Mesenteric fat pad (tissue), 1 donor: ENCODE measurements around the gene AUTS2. TPM values are rescaled to one million over a fixed set of nuclear protein-coding genes. Genes with fewer than 3 reads are reported as not detected.

Experiments used
- DNase-seq: peaks from one replicate; pipeline ENCODE4 v3.0.0-alpha.2; 2020; ENCODE audit warnings: low spot score
- long read RNA-seq: library from polyadenylated mRNA; unstranded; transcript quantifications from one replicate; pipeline ENCODE4 v2.0.0, GENCODE V29; 2020
- total RNA-seq: library from RNA; stranded (reverse); fragmentation: NEBNext Ultra II Directional; extraction: Animal tissue kit (Norgen Biotek cat#: 25700); gene quantifications from one replicate; pipeline ENCODE4 v1.2.1, GENCODE V29; 2021
- donor health status: DM: yes; HTN: yes; CAD: no.

AUTS2 gene
- total RNA-seq: 28.1 TPM
- long read RNA-seq, partial matches to known transcripts: 1 of 41 reads
- long read RNA-seq, other reads (novel, unspliced or antisense): 40 of 41 reads

DNA sequence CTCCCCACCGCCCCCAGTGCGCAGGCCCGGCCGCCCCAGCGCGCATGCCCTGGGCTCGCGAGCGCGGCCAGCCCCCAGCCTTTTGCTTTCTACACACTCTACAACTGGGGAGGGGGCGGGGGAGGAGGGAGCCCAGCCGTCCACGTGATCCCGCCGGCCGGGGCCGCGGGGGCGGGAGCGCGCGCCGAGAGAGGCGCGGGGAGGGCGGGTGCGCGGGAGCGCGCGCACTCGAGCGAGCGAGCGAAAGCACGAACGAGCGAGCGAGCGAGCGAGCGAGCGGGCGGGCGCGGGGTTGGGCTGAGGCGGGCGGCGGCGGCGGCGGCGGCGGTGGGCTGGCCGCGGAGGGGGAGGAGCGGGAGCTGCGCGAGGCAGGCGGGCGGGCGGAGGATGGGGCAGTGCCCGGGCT, at the start of gene AUTS2:
AUTS2 (plus strand) TSS at position 395 of the 406 bp plus-strand sequence. CDS start 1,179 bp downstream, outside the sequence.
- DNase-seq: peak; percentile 91

DNA sequence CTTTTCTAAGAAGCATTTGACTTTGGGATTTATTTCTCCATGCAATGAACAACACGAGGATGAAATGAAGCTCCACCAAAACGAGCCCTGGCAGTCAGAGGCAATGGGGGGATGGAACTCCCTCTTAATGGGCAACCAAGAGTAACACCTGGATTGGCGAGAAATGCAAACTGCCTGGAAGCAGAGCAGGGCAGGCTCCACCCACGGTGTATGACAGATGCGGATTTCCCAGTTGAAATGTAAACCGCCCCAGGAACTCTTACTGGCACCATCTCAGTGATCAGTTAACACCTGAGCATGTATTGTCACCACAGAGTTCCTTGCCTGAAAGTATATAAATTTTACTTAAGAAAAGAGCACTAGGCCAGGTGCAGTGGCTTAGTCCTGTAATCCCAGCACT, 47.3 kb upstream of the AUTS2 start:
- peak; percentile 76 for DNase-seq

DNA sequence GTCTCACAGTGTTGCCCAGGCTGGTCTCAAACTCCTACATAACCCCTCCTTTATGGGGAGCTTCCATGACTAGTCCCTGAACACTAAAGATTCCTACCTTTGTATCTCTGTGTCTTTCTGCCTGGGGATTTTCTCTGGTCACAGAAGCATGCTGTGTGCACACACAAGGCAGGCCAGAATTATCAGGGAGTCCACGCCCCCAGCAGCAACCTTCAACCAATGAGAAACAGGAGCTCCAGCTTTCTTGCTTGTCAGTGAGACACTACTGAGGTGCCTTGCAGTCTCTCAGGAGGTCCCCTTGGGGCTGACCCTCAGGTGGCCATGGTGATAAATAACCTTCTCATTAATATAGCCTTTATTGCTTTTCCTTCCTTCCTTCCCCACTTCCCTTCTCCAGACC, 45.1 kb upstream of the AUTS2 start:
- peak; percentile 35 for DNase-seq

DNA sequence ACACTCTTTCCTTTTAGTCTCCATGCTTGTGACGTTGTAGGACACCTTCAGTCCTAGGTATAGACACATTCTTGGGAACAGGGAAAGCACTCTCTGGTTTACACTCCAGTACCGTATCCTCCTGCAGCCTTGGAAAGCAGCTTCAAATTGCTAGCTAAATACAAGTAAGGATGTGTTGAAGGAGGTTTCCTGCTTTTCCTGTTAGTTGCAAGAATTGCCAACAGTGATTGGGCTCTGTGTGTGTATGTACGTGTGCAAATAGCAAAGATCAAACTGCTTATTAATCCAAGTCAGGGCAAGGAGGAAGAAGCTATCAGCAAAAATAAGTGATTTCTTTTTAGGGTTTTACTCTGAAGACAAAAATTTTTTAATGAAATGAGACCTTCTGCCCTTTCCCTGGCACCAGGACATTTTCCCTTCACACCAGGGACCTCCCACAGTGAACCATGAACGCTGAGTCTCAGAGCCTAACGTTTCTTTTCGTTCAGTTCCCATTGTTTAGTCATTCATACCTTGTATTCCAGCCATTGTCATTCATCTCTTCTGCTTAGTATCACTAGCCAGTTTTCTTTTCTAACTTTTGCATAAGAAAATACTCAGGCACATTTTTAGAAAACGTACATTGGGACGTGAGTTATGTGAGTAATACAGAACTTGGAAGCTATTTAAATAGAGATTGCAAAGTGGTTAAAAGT, 36.9 kb upstream of the AUTS2 start:
- DNase-seq: no peak

DNA sequence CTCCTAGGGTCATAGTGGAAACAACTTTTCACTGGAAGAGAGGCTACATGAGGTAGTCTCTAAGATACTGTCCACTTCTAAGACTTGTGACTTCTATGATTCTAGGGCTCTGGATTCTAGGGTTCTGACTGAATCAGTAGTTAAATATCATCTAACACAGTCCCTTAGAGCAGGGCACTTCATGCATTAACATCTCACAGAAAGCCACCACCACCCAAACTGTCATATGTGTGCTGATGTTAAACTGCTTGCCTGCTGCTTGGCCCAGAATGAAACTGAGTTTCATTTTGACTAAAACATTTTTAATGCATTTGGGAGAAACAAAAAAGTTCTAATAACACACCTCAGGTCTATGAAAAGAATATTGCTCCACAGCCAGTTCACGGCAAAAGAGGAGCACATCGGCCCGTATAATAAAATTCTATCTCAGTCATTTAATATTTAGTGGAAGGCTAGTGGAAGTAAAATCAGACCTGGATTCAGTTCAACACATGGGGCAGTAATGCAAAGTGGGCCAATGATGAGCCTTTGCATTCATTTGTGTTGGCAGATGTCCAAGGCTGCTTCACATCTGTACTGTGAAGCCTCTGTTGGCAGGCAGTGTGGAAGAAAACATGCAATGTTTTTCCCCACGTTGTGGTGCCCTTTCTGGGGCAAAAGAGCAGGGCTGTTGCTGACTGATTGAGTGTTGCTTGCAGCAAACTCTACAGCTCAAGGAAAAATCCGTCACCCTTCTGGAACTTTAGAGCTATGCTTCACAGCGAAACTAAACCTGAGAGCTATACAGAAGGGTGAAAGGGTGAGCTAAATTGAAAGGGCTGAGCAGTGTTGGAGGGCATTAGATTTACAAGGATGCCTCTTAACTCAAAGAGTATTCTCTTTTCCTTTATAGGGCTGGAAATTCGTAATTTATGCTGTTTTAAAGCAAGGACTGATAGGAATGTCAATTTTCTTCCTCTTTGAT, 33.5 kb upstream of the AUTS2 start:
- DNase-seq: no peak

DNA sequence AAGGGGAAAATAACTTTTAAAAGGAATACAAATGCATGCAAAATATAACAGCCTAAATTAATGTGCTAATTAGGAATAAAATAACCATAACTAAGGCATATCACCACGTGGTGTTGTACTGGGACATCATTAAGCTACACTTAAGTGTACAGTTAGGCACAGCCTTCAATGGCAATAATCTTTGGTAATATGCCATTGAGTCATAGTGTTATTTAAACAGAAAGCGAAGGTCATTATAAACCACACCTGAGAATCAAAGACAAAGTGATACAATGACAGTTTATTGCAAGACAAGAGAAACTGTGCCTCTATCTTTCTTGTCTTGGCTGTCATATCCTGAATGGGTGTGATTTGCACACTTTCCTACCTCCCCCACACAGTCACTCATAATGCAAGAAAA, 30.5 kb upstream of the AUTS2 start:
- no peak for DNase-seq

DNA sequence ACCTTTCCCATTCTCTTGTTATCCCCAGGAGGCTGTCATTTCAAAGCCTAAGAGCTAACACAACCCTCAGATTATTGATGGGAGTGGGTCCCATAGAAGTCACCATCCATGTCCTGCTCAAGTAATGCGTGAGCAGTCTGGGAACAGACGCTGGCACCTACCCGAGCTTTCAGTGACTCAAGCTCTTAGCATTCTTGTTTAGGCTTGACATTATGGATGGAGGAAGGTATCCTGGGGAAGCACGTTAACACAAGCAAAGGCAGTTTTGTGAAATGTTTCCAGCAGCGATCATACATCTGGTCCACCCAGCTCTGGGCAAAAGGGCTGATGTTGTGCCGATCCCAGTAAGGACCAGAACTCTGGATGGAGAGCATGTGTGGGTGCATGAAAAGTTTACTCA, 30.0 kb upstream of the AUTS2 start:
- DNase-seq: no peak

DNA sequence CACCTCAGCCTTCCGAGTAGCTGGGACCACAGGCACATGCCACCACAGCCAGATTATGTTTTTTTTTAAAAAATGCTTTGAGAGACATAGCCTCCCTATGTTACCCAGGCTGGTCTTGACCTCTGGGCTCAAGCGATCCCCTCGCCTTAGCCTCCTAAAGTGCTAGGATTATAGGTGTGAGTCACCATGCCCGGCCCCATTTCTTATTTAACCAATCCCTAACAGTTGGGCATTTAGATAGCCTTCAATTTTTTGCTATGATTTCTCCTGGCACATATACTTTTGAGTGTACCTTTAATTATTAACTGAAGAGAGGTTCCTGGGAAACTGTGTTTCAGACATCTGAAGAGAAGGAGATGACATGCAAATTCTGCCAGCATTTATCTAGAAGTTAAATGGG, 22.6 kb upstream of the AUTS2 start:
- no peak for DNase-seq

DNA sequence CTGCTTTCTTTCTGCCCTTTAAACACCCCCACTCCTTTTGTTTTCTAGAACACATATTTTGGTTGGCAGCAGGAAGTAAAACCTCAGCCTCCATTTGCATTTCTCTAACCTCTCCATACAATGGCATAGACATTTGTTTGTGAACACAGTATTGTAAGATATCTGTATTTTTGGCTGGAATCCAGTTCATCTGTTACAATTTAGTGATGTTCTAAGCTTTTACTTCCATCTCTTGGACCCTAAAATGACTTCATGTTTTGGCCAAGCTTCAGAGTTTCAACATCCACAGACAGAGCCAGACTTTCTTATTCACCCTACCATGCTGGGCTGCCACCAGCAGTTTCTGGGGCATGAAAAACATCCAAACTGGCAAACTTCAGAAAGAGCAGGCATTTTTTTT, 21.1 kb upstream of the AUTS2 start:
- DNase-seq: no peak

DNA sequence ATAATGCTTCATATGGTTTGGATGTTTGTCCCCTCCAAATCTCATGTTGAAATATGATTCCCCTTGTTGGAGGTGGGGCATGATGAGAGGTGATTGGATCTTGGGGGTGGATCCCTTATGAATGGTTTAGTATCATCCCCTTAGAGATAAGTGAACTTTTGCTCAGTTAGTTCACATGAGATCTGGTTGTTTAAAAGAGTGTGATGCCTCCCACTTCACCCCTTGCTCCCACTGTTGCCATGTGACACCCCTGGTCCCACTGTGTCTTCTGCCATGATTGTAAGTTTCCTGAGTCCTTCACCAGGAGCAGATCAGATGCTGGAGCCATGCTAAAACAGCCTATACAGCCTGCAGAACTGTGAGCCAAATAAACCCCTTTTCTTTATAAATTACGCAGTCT, 13.1 kb upstream of the AUTS2 start:
- no peak for DNase-seq

DNA sequence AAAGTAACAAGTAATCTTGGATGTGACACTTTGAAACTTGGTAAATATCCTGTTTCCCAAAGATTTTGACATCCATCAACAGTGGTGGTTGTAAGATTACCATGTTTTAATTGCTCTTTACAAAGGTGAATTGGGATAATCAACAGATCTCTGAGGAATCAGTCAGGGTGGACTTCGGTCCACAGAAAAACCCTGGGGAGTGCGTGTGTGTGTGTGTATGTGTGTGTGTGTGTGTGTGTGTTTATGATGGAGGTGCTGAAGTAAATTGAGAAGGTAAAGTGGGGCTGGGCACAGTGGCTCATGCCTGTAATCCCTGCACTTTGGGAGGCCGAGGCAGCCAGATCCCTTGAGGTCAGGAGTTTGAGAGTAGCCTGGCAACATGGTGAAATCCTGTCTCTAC, 12.0 kb upstream of the AUTS2 start:
- DNase-seq: no peak

DNA sequence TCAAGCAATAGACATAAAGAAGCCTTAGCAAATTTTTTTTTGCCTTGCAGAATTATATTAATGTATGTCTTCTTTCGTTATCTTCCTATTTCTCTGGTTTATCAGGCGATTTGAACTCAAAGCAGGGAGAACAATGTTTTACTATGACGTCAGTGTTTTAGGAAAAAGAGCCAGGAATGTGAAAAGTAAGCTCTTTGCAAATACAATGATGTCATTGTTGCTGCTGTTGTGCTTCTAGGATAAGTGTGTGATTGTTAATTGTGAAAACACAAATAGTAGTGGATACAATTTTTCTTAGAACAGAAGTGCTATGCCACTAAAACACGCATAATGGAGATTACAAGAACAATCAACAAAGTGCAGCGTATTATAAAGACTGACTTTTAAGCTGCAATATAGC, 9.5 kb upstream of the AUTS2 start:
- no peak for DNase-seq

DNA sequence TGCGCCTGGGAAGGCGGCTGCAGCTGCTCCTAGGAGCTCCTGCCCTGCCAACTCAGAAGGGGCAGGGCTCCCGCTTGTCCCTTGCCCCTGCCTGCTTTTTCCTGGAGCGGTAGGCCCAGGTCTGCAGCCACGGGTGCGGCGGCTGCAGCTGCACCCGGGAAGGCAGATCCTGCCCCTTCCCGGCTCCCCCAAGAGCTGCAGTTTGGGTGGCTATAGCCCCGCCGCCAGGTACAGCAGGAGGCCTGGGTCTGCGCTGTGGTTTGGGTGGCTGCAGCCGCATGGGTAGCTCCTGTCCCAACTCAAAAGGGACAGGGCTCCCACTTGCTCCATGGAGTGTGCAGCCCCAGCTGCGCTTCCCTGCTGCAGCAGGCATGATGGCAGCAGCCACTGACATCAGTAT, 6.5 kb upstream of the AUTS2 start:
- no peak for DNase-seq

DNA sequence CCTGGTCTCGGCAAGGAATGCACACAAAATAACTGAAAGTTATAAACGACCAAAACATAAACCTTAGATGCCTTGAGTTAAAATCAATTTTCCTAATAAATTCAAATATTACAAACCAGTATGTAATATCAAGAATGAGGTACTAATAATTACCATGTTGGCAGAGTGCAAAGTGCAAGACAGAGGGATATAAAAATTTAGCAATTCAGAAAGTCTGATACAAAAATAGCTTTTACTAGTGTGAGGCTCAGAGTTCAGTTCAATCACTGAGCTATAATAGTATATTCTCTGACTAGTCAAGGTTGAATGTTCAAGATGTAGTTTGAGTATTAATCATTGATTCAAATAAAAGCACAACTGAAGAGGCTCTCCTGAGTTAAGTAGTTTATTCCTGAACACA, 4.8 kb upstream of the AUTS2 start:
- no peak for DNase-seq

DNA sequence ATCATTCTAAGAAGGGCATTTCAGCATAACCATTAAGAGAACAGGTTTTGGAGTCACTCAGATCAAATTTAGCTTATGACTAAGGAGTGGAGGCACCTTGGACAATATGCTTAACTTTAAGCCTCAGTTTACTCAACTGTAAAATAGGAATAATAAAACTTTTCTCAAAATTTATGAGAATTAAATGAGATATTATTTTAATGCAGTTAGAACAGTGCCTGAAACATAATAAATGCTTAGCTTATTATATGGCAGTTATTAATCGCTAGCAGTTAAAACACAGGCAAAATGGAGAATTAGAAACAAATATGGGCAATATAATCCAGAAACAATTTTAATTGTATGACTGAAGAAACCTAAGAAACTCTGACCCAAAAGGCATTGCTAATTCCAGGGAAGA, 2.9 kb upstream of the AUTS2 start:
- DNase-seq: no peak

DNA sequence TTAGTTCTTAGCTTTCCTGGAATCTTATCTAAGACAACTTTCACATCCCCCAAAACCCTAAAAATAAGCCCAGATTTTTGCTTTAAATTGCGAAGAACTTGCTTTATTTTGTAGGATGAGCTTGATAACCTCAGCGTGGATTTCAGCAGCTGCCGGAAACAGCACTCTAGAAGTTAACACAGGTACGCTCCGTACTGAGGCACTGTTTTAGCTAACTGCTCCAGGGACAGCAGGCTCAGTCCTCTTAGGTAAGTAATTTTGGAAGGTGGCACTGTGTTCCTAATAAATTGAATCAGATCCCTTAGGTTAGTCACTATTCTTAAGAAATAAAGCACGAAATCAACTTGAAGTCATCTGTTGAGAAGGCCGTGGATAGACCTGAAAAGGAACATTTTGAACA, 2.2 kb upstream of the AUTS2 start:
- DNase-seq: no peak

DNA sequence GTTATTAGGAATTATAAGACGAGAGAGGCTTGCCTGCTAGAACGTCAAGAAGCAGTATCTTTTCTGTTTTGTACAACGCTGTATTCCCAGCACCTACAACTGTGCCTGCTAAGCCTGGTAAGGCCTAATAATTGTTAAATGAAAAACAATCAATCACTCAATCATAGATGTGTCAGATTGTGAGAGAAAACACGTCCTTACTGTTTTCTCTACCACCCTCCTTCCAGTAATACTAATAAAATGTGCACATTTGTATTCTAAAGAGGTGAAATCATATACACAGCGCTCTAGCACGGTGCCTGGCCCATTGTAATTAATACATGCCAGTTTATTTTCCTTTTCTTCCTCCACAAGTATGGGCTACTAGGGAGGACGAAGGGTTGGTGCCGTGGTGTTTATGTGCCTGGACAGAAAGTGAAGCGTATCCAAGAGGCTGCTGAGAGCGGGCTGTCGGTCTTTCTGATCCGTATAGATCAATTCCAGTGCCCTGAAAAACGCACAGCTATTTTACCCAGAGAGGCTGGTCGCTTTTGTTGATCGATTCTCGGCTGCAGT, 1.5 kb upstream of the AUTS2 start:
- no peak for DNase-seq

DNA sequence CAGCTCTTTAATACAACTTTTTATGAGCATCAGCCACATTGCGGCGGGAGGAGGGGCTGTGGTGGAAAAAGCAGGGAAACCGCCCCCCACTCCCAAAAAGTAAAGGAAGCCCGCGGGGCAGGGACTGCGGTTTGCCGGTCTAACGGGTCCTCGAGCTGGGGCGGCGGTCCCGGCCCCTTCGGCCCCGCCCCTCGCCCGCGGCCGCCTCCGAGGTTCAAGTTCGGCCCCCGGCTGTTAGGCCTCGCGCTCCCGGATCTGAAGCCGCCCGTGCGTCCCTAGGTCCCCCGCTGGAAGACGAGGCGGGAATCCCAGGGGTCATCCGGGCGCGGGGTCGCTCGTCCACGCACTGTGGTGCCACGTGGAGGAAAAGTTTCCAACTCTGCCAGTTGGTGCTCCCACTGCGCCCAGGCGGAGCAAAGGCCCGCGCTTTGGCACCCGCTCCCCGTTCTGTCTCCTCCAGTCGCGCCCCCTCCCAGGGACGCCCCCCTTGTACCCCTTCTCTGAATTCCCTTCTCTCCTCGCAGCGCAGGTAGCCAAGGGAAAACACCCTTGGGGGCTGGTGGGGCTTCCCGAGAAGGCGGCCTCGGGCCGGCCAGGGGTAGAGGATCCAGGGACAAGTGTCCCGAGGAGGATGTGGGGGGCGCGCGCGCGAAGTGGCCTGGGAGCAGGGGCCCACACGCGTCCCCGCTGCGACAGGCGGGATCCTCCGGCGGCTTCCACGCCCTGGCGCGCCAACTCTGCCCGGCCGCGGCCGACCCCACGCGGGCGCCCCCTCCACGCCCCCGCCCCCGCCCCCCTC, 798 bp upstream of the AUTS2 start:
- no peak for DNase-seq

DNA sequence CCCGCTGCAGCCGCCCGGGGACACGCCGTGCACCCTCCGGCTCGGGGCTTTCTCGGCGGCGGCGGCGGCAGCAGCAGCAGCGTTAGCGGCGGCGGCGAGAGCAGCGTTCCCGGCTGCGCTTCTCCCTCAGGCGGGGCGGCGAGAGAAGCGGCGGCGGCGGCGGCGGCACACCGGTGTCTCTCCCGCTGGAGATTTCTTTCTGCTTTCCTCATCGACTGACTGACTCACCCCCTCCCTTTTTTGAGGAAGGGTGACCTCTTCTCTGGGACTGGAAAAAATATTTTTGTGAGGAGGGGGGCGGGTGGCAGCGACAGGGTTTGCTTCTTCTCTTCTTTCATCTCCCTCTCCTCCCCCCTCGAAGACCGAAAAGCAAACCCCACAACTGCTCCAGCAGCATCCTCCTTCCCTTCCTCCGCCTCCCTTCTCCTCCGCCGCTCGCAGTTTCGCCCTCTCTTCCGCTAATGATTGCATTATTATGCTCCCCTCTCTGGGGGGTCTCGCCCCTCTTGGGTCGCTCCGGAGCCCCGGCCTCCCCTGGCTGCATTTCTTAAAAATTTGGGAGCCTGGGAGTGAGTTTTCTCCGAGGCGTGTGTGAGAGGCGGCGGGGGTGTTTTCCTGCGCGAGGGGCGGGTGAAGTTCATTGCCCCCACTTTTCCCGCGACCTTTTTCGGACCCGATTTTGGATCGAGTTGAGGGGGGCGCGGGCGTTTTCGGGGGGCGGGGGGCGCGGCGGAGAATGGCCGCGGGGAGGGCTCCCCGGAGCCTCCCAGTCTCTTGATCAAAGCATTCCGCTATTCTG, 411 bp downstream of the AUTS2 start:
- DNase-seq: no peak

DNA sequence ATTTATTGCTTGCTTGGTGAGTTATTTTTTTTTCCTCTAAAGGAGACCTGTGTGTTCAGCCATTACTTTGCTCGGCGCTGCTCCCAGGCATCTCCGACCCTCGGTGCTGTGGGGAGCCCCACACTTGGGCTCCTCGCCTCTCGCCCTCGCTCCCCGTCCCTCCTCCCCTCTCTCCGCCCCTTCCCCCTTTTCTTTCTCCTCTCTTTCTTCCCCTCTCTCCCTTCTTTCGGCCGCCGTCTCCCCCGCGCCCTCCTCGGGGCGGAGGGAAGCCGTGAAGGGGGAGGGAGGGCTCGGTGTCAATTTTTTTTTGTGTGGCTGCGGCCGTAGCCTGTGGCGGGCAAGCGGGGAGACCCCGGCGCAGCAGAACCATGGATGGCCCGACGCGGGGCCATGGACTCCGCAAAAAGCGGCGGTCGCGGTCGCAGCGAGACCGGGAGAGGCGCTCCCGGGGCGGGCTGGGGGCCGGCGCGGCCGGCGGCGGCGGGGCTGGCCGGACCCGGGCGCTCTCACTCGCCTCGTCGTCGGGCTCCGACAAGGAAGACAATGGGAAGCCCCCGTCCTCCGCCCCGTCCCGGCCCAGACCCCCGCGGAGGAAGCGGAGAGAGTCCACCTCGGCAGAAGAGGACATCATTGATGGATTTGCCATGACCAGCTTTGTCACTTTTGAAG, 1.1 kb downstream of the AUTS2 start:
- no peak for DNase-seq
